Pulmonary artery endothelial cell (primary cell): ENCODE data around the gene LRCH1. TPM values are rescaled to one million over a fixed set of nuclear protein-coding genes. Genes with fewer than 3 reads are reported as not detected.

Source experiments
- DNase-seq: peaks from one replicate; pipeline ENCODE4 v3.0.0-alpha.2; 2011; ENCODE audit warnings: low read depth, low spot score
- total RNA-seq: library from RNA; depleted of rRNA; stranded (reverse); fragments of >200 nt; gene quantifications from 2 replicates; pipeline ENCODE4 v1.2.3, GENCODE V29; 2014

LRCH1 gene
- total RNA-seq, 1 donor from 2014 or later: 4.4 TPM

GRCh38 chr13:46664195-46664594, 111.2 kb downstream of the LRCH1 start:
- no peak for DNase-seq

- no peak for DNase-seq
Measured at GRCh38 chr13:46665248-46665632, 112.3 kb downstream of the LRCH1 start.

GRCh38 chr13:46665633-46666482, 112.9 kb downstream of the LRCH1 start:
- no peak for DNase-seq

- no peak for DNase-seq
Measured at GRCh38 chr13:46666727-46667456, 113.9 kb downstream of the LRCH1 start.

DNA sequence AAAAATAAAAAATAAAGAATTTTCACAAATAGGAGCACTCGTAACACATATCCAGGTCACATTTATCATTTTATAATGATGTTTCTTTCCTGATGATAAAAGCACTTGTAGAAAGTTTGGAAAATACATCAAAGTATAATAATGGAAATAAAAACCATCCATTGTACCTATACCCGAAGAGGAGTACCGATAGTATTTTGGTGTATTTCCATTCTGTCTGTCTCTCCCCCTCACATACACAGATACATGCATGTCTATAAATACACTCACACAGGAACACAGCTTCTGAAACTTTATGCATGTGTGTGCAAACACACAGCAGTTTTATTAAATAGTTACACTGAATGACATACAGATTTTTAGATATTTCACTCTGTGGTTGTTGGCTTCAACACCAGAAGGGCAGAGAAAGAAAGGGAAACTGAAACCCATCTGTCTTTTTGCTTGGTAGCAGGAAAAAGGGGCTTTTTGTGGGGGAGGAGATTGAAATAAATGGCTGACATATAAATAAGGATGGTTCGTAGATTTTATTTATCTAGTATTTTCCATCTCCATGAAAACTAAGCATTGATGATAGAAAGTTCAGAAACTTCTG, 114.8 kb downstream of the LRCH1 start:
- no peak for DNase-seq

DNA sequence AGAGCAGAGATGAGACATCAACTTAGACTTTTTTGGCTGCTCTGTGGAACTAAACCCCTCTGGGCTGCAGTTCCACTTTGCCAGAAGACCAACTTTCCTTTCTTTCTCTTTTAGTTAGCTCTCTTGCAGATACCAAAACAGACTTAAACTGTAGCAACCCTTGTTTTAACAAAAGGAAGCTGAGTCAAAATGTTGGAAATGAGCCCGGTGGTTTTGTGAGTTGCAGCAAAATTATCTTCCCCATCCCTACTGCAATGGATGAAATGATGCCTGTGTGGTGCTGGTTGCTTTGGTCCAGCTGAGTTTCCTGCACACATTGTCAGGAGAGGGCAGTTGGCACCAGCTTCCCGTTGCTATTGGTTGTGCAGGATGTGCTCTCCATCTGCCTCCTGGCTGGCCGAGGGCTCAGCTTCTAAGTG, 115.3 kb downstream of the LRCH1 start:
- DNase-seq: peak; percentile 76

GRCh38 chr13:46668931-46669525, 116.1 kb downstream of the LRCH1 start:
- DNase-seq: no peak

GRCh38 chr13:46672338-46673090, 119.5 kb downstream of the LRCH1 start:
- DNase-seq: no peak

- no peak for DNase-seq
Measured at GRCh38 chr13:46675016-46675415, 122.0 kb downstream of the LRCH1 start.

DNA sequence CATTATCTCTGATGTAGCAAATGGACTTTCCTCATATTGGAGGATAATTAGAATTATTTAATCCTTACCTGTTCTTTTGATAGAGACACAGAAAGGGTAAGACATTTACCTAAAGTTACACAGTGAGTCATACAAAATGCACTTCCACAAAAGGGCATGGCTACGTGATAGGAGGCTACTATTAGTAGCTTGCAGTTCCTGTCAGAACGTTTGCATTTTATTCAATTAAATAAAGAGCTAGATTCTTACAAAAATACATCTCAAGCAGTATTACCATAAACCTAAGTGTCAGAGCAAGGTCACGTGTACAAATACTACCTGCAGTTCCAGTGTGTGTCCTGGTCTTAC, 123.4 kb downstream of the LRCH1 start:
- DNase-seq: no peak

GRCh38 chr13:46679369-46680120, 126.6 kb downstream of the LRCH1 start:
- no peak for DNase-seq

GRCh38 chr13:46682015-46682414, 129.0 kb downstream of the LRCH1 start:
- DNase-seq: no peak

- DNase-seq: no peak
Measured at GRCh38 chr13:46682707-46683106, 129.7 kb downstream of the LRCH1 start.

DNA sequence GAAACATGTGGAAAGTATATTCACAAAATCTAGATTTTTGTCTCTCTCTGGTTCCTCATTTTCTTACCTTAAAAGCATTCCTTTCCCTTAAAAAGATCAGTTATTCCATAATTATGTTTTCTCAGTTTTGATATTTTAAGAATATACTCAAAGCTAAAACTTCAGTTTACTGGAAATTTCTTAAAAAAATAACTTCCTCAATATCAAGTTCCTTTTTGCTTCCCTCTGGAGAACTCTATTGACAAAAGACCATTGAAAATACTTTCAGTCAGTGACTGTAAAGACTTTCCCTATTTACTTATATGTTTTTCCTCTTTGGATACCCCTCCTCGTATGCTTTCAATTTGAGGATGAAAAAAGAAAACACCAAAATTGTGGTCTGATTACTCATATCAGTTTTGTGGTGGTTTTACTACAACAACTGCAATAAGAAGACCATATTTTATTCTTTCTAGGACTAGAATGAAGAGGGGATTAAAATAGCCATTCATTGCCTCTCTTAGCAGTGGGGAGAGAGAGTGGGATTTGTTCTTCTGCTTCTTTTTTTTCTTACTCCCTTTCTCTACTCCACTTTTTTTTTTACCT, 130.8 kb downstream of the LRCH1 start:
- DNase-seq: no peak

GRCh38 chr13:46684287-46685001, 131.5 kb downstream of the LRCH1 start:
- DNase-seq: no peak

DNA sequence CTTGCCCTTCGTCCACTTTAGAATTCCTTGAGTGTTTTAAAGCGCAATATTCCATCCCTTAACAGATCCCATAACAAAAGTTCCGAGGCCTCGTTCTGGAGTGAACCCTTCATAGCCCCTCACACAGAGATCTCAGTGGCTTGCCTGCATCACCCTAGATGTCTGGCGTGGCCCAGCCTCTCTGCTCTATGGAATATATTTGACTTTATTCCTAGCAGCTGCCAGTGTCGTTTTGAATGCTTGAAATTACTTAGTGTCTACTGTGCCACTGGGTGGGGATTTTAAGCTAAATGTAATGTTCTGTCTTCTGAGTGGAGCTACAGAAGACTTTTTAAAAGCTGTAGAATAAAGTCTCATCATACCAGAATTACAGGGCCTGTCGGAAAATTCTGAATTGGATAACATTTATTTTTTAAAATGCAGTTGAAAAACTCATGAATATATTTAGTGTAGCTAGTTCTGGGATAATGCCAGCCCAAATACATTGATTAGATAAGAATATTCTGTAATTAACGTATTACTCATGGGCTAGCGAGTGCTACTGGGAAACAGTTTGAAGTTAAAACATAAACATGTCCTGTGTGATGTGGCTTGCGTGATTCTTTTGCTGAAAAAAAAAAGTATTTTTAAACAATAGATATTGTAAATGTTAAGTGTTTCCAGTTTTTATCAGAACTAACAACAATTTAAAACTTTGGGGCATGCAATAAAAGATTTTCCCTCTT, 132.2 kb downstream of the LRCH1 start:
- DNase-seq: no peak

DNA sequence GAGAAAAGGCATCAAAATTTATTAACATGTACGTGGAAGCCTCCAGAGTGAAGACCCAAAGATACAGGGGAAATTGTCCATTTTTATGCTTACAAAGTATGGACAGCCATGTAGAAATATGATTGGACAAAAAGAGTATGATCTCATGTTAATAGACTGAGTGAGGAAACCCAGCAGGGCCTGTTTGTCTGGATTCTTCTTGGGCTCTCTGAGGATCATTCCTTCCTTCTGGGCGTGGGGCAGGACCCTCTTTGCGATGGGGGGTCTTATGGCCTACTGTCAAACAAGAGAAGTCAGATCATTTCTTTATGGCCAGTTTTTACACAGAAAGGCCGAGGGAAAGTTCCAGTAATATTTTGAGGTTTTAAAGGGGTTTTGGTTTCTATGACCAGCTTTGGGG, 133.2 kb downstream of the LRCH1 start:
- no peak for DNase-seq

DNA sequence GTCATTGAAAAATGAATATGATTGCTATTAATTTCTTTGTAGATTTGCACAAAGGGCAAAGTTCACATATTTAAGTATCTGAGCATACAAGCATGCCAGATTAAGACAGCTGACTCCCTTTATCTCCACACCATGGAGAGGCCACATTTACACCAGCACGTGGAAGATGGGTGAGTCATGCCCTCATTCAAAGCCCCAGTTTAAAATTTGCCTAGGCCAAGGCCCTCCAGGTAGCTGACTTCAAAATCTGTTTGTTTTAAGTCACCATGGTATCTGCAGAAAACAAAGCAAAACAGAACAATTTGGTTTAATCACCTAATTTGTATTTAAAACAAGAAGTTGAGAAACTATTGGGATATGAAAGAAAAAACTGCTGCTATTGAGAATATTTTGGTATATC, 134.8 kb downstream of the LRCH1 start:
- DNase-seq: no peak

DNA sequence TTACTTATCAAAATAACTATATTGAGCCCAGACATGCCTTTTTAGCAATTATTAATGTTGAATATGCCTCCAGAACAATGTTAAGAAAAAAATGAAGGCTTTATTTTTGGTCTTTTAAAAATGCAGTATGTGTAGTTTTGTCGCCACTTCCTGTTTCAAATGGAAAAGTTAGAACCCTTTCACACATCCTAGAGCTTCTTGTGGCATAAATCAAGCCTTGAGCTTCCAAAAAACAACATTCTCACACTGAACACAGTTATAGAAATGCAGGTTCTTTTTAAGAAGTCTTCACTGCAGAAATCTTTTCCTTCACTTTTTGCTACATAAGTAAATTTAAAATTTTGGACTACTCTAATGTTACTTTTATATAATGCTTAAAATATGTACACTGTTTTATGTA, 135.3 kb downstream of the LRCH1 start:
- DNase-seq: no peak
